ENCODE data around the gene GBX2. TPM values are rescaled to one million over a fixed set of nuclear protein-coding genes. Genes with fewer than 3 reads are reported as not detected.
"Not testable (repeated sequence)": the region's sequence is repeated elsewhere in the genome, so short reads cannot be mapped to it uniquely, and the experiment has no call there.

Gene GBX2
- polyA plus RNA-seq, 3 donors = 0.54 to 0.70 (median 0.64) TPM

- DNase-seq (ENCODE audit: extremely low read depth in 1 of 11, low read depth in 9 of 11, low spot score in 4 of 11) = no peak
Measured at GRCh38 chr2:236161082-236161462, 7.1 kb downstream of the GBX2 start.

- no peak for DNase-seq (ENCODE audit: extremely low read depth in 1 of 11, low read depth in 9 of 11, low spot score in 4 of 11)
Measured at GRCh38 chr2:236160366-236161081, 7.7 kb downstream of the GBX2 start.

- DNase-seq (ENCODE audit: extremely low read depth in 1 of 11, low read depth in 9 of 11, low spot score in 4 of 11) = no peak
Measured at GRCh38 chr2:236159778-236160170, 8.4 kb downstream of the GBX2 start.

GRCh38 chr2:236158969-236159777 is 9.0 kb downstream of the GBX2 start:
- DNase-seq (ENCODE audit: extremely low read depth in 1 of 11, low read depth in 9 of 11, low spot score in 4 of 11) = no peak

- no peak for DNase-seq (ENCODE audit: extremely low read depth in 1 of 11, low read depth in 9 of 11, low spot score in 4 of 11)
Measured at GRCh38 chr2:236157815-236158498, 10.2 kb downstream of the GBX2 start.

GRCh38 chr2:236157366-236157765 is 10.8 kb downstream of the GBX2 start:
- DNase-seq (ENCODE audit: extremely low read depth in 1 of 11, low read depth in 9 of 11, low spot score in 4 of 11) = no peak

- DNase-seq (ENCODE audit: extremely low read depth in 1 of 11, low read depth in 9 of 11, low spot score in 4 of 11) = no peak
Measured at GRCh38 chr2:236156860-236157194, 11.4 kb downstream of the GBX2 start.

- no peak for DNase-seq (ENCODE audit: extremely low read depth in 1 of 11, low read depth in 9 of 11, low spot score in 4 of 11)
Measured at GRCh38 chr2:236156095-236156859, 11.9 kb downstream of the GBX2 start.

- no peak for DNase-seq (ENCODE audit: extremely low read depth in 1 of 11, low read depth in 9 of 11, low spot score in 4 of 11)
Measured at GRCh38 chr2:236155406-236155805, 12.8 kb downstream of the GBX2 start.

GRCh38 chr2:236146436-236146835 is 21.8 kb downstream of the GBX2 start:
- no peak for DNase-seq (ENCODE audit: extremely low read depth in 1 of 11, low read depth in 9 of 11, low spot score in 4 of 11)

GRCh38 chr2:236143811-236144210 is 24.4 kb downstream of the GBX2 start:
- no peak for DNase-seq (ENCODE audit: extremely low read depth in 1 of 11, low read depth in 9 of 11, low spot score in 4 of 11)

GRCh38 chr2:236141616-236142015 is 26.6 kb downstream of the GBX2 start:
- not testable (repeated sequence) for DNase-seq (ENCODE audit: extremely low read depth in 1 of 11, low read depth in 9 of 11, low spot score in 4 of 11)

GRCh38 chr2:236137066-236137465 is 31.1 kb downstream of the GBX2 start:
- DNase-seq (ENCODE audit: extremely low read depth in 1 of 11, low read depth in 9 of 11, low spot score in 4 of 11) = no peak

GRCh38 chr2:236136538-236136937 is 31.6 kb downstream of the GBX2 start:
- no peak for DNase-seq (ENCODE audit: extremely low read depth in 1 of 11, low read depth in 9 of 11, low spot score in 4 of 11)

GRCh38 chr2:236133410-236134012 is 34.7 kb downstream of the GBX2 start:
- no peak for DNase-seq (ENCODE audit: extremely low read depth in 1 of 11, low read depth in 9 of 11, low spot score in 4 of 11)

- no peak for DNase-seq (ENCODE audit: extremely low read depth in 1 of 11, low read depth in 9 of 11, low spot score in 4 of 11)
Measured at GRCh38 chr2:236131073-236131692, 37.0 kb downstream of the GBX2 start.

GRCh38 chr2:236130349-236130998 is 37.7 kb downstream of the GBX2 start:
- DNase-seq (ENCODE audit: extremely low read depth in 1 of 11, low read depth in 9 of 11, low spot score in 4 of 11) = no peak

GRCh38 chr2:236129935-236130334 is 38.3 kb downstream of the GBX2 start:
- DNase-seq (ENCODE audit: extremely low read depth in 1 of 11, low read depth in 9 of 11, low spot score in 4 of 11) = no peak
